ENCODE measurements around the gene MACROD2. TPM values are rescaled to one million over a fixed set of nuclear protein-coding genes. Genes with fewer than 3 reads are reported as not detected.
"Not testable (repeated sequence)": the region's sequence is repeated elsewhere in the genome, so short reads cannot be mapped to it uniquely, and the experiment has no call there.

Gene MACROD2
- total RNA-seq, 1 donor from 2014 or later = 1.6 TPM

DNA sequence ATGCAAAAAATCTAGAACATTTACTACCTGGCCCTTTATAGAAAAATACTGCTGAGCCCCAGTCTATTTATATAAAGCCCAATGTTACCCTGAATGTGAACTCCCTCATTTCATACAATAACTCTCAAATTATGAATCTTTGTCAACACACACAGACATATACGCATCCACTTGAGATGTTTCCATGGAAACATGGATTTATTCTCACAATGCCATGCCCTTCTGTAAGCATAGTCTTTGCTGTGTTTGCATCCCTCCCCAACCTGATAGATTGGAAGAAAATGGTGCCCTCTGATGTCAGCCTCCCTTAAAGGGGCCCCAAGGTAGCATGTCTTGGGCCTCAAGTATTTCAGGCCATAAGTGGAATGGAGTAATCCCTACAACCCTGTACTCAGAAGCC lies 2004.8 kb downstream of the MACROD2 start:
- intact Hi-C loops (cut with DNase I) = no loop called here
- DNase-seq (ENCODE audit: low spot score) = no peak

DNA sequence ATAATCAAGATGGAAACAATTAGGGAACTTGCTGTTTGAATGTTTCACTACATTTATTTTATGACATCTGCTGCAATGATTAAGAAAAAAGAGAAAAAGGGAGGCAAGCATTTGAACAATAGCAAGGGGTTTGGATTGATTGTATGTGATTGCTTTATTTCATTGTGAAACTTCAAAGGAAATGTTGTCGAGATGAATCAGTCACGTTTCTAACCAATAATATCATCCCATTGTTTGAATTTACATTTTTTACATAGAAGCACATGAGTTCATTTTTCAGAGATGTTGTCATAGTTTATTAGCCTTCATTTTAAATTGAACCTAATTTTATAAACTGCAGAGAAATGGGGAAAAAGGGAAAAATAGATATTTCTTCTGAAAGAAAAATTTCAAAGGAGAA lies 2006.0 kb downstream of the MACROD2 start:
- no peak for DNase-seq (ENCODE audit: low spot score)
- intact Hi-C loops (cut with DNase I) = no loop called here

DNA sequence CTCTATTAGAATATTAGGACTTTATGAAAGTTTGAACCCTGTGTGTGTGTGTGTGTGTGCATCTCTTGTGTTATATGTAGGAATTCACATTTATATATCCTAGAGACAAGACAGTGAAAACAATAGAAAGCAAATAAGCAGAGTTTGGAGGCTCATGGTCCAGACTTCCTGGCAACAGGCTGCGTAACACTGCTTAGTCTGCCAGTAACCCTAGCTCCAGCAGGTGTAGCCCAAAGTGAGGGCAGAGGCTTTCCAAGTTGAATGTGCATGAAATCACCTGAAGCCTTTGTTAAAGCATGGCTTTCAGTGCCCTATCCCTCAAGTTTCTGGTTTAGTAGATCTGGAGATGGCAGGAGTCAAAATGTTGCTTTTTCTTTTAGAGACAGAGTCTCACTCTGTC lies 2008.0 kb downstream of the MACROD2 start:
- DNase-seq (ENCODE audit: low spot score) = no peak
- intact Hi-C loops (cut with DNase I) = no loop called here

DNA sequence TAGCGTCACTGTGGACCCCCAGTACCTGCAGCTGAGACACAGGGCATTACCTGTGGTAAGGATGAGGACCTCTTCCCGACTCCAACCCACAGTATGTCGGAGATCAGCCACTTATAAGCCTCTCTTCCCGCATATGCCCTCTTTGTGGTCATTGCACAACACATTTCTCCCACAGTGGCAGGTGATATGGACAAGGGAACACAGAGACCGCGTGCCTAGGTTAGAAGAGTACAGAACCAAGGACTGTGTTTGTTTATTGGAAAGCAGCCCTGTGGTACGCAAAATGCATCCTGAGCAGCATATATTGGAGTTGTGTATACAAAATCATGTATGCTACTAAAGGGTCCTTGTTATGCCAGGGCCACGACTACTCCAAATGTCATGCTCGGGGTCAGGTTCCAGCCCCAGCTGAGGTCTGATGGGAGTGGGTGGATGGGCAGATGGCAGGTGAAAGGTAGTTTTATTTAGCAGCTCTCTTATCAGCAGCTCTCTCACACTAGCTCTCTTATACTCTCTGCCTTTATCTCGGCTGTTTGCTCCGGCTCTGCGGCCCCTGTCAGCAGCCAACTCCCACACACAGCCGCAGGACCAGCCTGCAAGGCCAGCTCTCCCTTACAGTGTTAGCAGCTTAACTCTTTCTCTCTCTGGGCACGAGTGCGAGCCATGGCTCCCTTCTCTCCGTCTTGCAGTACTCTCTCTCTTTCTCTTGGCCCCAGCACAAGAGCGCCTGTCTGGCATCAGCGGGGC lies 2009.0 kb downstream of the MACROD2 start:
- DNase-seq (ENCODE audit: low spot score) = no peak
- intact Hi-C loops (cut with DNase I) = no loop called here

DNA sequence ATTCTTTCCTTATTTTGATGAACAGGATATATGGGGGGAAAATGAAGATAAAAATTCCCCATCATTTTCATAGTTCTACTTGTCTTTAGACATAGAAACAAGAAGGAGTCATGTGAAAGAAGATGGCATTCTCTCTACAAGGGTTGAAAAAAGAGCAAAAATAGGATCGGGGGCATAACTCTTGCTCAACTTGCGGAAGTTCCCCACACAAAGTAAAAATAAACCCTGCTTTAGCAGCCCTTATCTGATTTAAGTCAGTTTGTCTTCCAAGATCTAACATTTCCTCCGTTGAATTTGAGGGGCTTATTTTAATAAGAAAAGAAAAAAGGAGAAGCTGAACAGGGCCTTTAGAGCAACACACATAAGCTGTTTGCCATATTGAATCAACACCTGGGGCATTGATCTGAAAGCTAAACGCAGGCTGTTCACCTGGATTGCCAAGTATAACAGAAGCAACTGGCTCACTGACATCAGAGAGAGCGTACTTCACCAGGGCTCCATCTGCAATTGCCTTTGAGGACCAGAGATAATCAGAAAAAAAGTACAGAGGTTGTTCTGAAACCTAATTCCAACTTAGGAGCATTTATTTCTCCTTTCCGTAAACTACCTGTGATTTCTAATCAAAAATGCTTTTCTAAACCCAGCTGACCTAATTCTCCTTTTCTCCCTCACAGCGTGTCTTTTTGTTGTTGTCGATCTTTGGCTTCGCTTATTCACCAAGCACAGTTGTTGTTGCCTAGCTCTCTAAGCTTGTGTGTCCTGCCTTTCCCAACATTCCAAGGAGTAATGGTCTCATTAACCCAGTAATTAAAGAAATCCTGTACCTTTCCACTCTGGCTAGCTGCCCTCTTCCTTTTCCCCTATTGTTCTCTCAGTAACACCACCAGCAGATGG lies 2010.0 kb downstream of the MACROD2 start:
- no peak for DNase-seq (ENCODE audit: low spot score)
- intact Hi-C loops (cut with DNase I) = no loop called here

DNA sequence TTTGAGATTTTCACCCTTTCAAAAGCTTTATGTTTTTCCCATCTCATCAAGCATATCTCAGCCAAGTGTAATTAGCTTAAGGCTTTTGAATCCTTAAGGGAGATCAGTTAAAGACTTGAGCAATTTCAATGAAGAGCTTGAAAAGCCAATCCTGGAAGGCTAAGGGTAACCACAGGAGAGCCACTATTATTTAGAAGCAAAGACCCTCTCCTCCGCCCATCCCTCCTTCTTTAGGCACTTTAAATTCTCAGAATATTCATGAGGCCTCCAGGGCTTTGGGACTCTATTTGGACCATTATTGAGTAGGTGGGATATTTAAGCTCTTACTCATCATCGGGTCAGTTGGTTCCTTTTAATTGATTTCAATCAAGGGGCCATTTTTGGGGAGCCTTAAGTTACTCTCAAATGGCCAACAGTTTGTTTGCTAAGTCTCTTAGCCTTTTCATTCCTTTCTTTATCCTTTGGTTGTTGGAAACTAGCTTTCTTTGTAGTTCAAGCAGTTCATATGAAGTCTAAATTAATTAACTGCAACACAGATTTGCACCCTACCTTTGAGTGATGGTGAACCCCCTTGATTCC lies 2010.7 kb downstream of the MACROD2 start:
- intact Hi-C loops (cut with DNase I) = no loop called here
- no peak for DNase-seq (ENCODE audit: low spot score)

DNA sequence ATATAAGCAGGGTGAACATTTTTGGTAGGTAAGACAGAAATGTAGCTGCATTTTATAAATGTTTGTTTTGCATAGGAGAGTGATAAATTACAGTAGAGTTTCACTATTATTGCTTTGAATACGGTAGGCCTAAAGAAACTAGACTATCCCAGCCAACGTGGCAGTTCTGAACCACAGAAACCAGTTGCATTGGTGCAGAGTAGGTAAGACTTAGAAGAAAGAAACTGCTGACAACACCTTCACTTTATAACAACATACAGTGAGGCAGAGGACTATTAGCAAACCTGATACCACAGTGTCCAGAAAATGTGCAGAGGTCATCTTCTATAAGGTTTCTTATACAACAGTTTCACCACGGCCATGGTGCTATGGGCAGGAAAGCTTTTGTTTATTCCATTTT lies 2011.8 kb downstream of the MACROD2 start:
- intact Hi-C loops (cut with DNase I) = no loop called here
- no peak for DNase-seq (ENCODE audit: low spot score)

DNA sequence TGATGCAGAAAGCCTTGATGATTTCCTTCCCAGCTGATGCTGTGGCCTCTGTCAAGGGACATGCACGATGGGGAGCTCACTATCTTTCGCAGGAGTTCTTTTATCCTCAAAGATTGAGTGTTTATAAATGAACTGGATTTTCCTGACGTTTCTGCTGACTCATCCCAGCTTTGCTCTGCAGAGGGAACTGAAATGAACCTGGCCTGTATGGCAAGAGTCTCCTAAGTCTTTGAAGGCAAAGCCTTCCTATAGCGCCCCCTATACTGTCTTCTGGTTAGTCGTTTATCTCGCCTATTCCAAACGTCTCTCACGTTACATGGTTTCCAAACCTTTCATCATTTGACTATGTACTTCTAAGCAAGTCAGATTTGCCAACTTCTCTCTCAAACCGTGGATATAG lies 2012.6 kb downstream of the MACROD2 start:
- intact Hi-C loops (cut with DNase I) = no loop called here
- DNase-seq (ENCODE audit: low spot score) = no peak

DNA sequence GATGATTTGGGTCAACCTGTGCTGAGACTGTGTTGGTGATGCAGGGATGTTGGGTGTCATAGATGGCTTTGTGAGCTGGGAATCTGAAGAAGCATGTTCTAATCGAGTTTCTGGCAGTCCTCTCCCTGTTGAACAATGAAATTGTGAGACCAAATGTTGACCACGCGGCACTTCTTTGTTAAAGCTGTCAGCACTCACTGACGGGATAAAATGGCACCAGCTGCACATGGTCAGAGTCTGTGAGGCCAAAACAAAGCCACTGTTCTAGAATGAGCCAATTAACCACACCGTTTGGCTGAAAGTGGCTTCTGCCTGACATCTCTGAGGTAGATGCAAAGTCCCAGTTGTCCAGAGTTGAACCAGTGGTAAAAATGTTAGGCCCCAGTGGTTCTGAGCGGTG lies 2015.7 kb downstream of the MACROD2 start:
- DNase-seq (ENCODE audit: low spot score) = no peak
- intact Hi-C loops (cut with DNase I) = no loop called here

DNA sequence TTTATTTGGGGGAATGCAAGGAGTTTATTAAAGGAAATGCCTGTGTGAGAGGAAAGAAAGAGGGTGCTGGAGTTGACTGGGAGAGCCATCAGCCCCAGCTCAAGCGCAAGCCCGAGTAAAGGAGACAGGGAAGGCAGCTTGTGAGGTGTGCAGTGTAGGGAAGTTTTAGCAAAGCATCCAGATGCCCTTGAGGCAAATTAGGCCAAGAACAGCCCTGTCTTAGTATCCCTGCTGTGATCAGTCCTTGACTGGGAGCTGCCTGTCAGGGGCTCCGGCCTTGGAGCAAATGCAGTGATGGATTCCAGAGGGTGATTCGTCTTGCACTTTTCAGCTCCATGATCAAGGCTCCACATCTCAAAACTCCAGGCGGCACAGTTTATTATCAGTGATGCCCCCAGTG lies 2016.2 kb downstream of the MACROD2 start:
- intact Hi-C loops (cut with DNase I) = no loop called here

DNA sequence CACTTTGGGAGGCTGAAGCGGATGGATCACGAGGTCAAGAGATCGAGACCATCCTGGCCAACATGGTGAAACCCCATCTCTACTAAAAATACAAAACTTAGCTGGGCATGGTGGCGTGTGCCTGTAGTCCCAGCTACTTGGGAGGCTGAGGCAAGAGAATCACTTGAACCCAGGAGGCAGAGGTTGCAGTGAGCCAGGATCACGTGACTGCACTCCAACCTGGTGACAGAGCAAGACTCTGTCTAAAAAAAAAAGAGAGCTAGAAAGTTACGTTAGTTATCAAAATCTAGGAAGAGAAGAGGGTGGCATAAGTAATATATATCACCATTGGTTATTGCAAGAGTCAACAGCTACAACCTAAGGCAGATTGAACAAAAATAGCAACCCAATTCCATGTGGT lies 2017.6 kb downstream of the MACROD2 start:
- intact Hi-C loops (cut with DNase I) = not testable (repeated sequence)

More for the DNA sequence above, 2016.2 kb downstream of the MACROD2 start:
- no peak for DNase-seq (ENCODE audit: low spot score)

DNA sequence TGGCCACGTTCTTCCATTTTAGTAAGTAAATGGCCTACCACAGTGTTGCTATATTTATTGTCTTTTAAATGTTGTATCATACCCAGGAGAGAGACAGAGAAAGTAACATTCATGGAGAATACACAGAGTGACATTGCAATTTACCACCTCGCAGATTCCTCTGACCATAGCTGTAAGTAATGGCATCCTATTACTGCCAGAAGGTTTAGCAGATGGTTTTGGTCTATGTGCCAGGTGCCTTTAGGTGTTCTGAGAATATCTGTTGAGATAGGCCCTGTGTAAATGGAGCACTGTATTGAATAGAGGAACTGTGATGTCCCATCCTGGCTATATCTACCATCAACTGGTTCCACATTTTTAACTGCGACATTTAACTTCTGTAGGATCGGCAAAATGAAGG lies 2018.3 kb downstream of the MACROD2 start:
- intact Hi-C loops (cut with DNase I) = no loop called here

More for the DNA sequence above, 2017.6 kb downstream of the MACROD2 start:
- DNase-seq (ENCODE audit: low spot score) = not testable (repeated sequence)

DNA sequence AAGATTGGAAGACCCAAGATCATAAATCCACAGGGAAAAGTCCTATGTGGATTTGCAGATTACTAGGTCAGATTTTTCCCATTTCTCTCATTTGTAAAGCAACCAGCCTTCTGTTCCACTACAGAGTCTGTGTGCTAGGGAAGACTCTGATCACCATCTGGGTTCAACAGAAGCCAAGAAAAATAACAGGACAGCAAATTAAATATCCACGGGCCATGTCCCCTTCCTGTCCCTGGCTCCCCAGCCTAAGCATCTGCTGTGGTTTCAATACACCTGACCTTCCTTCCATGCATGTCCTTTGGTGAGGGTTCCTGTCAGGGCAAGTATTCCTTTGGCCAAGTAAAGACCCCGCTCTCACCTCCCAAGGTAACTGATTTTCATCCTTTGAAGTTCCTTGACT lies 2019.1 kb downstream of the MACROD2 start:
- no peak for DNase-seq (ENCODE audit: low spot score)
- intact Hi-C loops (cut with DNase I) = no loop called here

More for the DNA sequence above, 2018.3 kb downstream of the MACROD2 start:
- no peak for DNase-seq (ENCODE audit: low spot score)

DNA sequence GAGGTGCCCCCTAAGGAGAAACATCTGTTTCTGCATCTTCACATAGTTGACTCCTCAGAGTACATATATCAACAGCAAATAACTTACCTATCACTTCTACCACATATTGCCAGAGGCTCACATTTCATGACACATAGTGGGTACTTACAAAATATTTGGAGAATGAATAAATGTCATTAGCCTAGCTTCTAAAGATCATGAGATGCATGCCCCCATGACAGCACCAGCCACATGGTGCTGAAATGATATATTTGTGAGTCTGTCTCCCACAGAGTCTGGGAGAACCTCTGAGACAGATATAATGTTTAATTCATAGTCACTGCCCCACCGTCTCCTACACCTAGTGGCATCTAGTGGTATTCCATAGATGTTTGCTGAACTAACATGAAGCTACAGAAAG lies 2022.3 kb downstream of the MACROD2 start:
- intact Hi-C loops (cut with DNase I) = no loop called here
- DNase-seq (ENCODE audit: low spot score) = no peak

DNA sequence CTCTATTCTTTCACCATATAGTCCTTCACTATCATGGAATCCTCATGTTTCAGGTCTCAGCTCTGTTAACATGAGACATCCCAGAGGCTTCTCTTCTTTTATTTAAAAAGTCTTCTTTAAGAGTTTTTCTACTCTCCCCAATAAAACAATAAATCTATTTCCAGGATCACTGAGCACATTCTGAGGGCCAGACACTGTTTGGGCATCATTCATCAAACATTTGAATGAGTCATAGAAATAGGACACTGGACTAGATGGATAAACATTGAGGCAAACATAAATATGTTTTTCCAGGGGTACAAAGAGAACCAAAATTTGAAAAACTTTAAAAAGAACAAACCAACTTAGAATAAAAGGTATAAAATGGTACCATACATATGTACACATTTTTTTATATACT lies 2023.6 kb downstream of the MACROD2 start:
- DNase-seq (ENCODE audit: low spot score) = no peak
- intact Hi-C loops (cut with DNase I) = no loop called here

DNA sequence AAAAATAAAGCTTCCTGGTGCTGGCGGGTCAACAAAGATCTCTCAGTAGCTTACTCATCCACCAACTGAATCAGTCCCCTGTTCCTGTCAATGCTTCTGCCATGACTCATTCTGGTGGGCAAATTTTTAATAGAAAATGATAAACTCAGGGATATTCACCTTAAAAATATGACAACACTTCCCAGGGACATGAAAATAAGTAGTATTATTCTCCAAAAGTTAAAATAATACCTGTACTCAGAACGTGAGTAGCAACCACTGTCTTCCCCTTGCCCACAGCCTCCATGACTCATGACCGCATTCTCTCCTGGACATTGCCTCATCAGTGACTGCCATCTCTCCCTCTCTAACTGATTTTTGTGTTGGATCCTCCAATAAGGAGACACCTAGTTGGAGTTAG lies 2025.7 kb downstream of the MACROD2 start:
- intact Hi-C loops (cut with DNase I) = no loop called here
- DNase-seq (ENCODE audit: low spot score) = no peak

DNA sequence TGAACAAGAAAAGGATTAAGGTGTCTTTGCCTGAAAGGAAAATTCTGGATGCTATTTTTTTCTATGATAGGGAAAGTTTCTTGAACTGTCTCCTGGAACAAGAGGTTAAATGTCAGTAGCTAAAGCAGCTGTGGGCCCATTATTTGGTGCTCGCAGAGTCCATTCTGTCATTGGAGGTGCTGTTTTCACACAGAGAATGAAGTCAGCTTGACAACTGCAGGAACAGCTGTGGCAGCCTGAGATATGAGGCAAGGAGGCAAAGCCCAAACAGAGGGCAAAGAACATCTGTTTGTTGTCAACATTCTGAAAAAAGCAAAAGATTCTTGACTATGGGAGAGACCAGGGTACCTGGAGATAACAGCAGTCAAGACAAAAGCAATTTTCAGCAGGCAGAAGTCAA lies 2029.8 kb downstream of the MACROD2 start:
- intact Hi-C loops (cut with DNase I) = no loop called here

DNA sequence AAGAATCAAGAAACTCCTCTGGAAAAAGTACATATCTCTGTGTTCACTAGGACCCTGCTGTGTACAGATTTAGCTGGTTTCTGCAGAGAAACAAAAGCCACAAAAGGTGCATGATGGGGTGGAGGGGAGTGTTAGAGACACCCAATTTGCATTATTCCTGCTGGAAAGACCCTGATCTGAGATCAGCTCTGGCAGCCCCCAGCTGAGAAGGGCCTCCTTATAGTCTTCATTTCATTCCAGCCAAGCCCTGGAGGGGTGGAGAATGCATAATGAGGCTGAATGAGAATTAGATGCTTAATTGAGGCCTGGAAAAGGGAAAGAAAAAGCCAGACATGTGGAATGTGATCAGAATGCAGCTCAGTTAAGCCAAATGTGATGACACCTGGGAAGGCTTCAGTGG lies 2032.4 kb downstream of the MACROD2 start:
- intact Hi-C loops (cut with DNase I) = no loop called here
- no peak for DNase-seq (ENCODE audit: low spot score)

More for the DNA sequence above, 2029.8 kb downstream of the MACROD2 start:
- no peak for DNase-seq (ENCODE audit: low spot score)

DNA sequence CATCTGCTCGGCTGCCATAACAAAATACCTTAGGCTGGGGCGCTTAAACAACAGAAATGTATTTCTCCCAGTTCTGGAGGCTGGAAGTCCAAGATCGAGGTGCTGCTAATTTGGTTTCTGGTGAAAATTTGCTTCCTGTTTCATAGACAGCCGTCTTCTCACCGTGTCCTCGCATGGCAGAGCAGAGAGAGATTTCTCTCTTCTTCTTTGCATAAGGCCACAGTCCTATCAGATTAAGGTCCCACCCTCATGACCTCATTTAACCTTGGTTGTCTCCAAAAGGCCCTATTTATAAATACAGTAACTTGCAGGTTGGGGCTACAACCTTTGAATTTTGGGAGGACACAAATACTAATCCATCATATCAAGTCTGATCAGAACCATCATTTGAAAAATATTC lies 2033.6 kb downstream of the MACROD2 start:
- intact Hi-C loops (cut with DNase I) = no loop called here

DNA sequence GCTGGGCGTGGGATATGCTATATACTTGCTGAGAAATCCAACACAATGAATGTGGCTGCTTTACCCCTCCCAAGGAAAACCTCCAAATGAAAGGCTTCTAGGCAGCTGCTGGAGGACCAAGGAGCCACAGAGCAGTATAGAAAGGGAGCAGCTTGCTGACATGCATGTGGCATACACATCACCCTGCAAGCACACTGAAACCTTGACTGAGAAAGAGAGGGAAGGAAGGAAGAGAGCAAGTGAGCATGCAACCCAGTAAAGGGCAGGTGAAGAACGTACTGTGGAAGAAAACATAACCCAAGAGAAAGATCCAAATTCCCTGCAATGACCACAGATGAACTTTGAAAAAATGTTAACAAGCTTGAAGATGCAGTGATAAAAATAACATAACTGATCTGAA lies 2034.9 kb downstream of the MACROD2 start:
- no peak for DNase-seq (ENCODE audit: low spot score)
- intact Hi-C loops (cut with DNase I) = no loop called here

More for the DNA sequence above, 2033.6 kb downstream of the MACROD2 start:
- no peak for DNase-seq (ENCODE audit: low spot score)
